Endothelial cell of umbilical vein (primary cell): ENCODE results near the gene IPPK. TPM values are rescaled to one million over a fixed set of nuclear protein-coding genes. Genes with fewer than 3 reads are reported as not detected.

Experiments
- BruUV-seq: library from RNA; stranded (reverse); fragments of 400-500 nt; replicated peaks from 2 replicates; lab custom pipeline; 2021; lab: Mats Ljungman, UMichigan
- CTCF ChIA-PET: fragments of 300-600, 350-600 bp; sonication (Branson Sonifier 250); formaldehyde crosslinking; loops from one replicate; lab custom pipeline; 2021; ENCODE audit warnings: antibody characterized with exemption, inconsistent platforms; lab: Charles Lee
- POLR2A ChIA-PET: fragments of 300-600, 350-600 bp; sonication (Branson Sonifier 250); formaldehyde crosslinking; loops from one replicate; lab custom pipeline; 2021; ENCODE audit warnings: antibody characterized with exemption, inconsistent platforms; lab: Charles Lee
- DNase-seq: peaks from one replicate; pipeline ENCODE4 v3.0.0-alpha.2; 2011; ENCODE audit warnings: low read depth, low spot score
- FAIRE-seq: peaks from 2 replicates; lab custom pipeline; 2011; peaks lifted over from hg19 to GRCh38; lab: Jason Lieb, UNC
- H2AFZ ChIP-seq: 2 replicates; pipeline ENCODE4 v1.6.0; 2012; ENCODE audit warnings: low read depth, low read length, control low read depth, inconsistent platforms
- H3K27ac ChIP-seq: 2 replicates; pipeline ENCODE4 v1.5.1; 2011; ENCODE audit warnings: low read depth, mild to moderate bottlenecking, control low read depth, low read length, moderate library complexity; ENCODE audit not compliant: insufficient read depth
- H3K27me3 ChIP-seq, 2 experiments: 2 replicates each; pipeline versions ENCODE4 v1.6.0 to v1.6.1; 2011; ENCODE audit warnings: low read length in 2 of 2, mixed read lengths in 1 of 2; ENCODE audit not compliant: control insufficient read depth in 2 of 2, insufficient read depth in 2 of 2
- H3K36me3 ChIP-seq, 2 experiments: 2 replicates in 1 of 2; 3 replicates in 1 of 2; pipeline ENCODE4 v1.5.1; 2011; ENCODE audit warnings: low read length in 2 of 2, mild to moderate bottlenecking in 1 of 2, moderate library complexity in 1 of 2; ENCODE audit not compliant: control insufficient read depth in 2 of 2, insufficient read depth in 2 of 2; ENCODE audit errors: extremely low read depth in 1 of 2
- H3K4me1 ChIP-seq: 3 replicates; pipeline ENCODE4 v1.5.1; 2011; ENCODE audit warnings: mild to moderate bottlenecking, low read length; ENCODE audit not compliant: control insufficient read depth, insufficient read depth; ENCODE audit errors: extremely low read depth
- H3K4me2 ChIP-seq: 2 replicates; pipeline ENCODE4 v1.6.1; 2011; ENCODE audit warnings: low read length, control low read depth, mixed read lengths; ENCODE audit not compliant: insufficient read depth
- H3K4me3 ChIP-seq, 3 experiments: fragments of 200-600 bp in 1 of 3; sonication (generic), shearing (Covaris generic) in 1 of 3; replicated peaks in 1 of 3; 2 replicates each; pipeline ENCODE4 v1.5.1; 2011 to 2016; ENCODE audit warnings: control low read depth in 3 of 3, low read length in 3 of 3, mild to moderate bottlenecking in 2 of 3, inconsistent platforms in 1 of 3, low read depth in 1 of 3, moderate library complexity in 1 of 3; ENCODE audit not compliant: insufficient read depth in 1 of 3
- H3K79me2 ChIP-seq: 2 replicates; pipeline ENCODE4 v1.6.0; 2012; ENCODE audit warnings: low read length, inconsistent platforms; ENCODE audit not compliant: control insufficient read depth, insufficient read depth
- H3K9ac ChIP-seq: replicated peaks from 2 replicates; pipeline ENCODE3; 2011; ENCODE audit warnings: low read length, control low read depth; ENCODE audit not compliant: insufficient read depth; ENCODE audit errors: extremely low read depth
- H3K9me1 ChIP-seq: replicated peaks from 3 replicates; pipeline ENCODE4 v1.6.0; 2011; ENCODE audit warnings: mild to moderate bottlenecking, low read length; ENCODE audit not compliant: control insufficient read depth, insufficient read depth; ENCODE audit errors: extremely low read depth
- H3K9me3 ChIP-seq: replicated peaks from 2 replicates; pipeline ENCODE4 v1.5.1; 2012; ENCODE audit warnings: low read length, inconsistent platforms; ENCODE audit not compliant: control insufficient read depth, insufficient read depth
- H4K20me1 ChIP-seq: replicated peaks from 2 replicates; pipeline ENCODE3; 2011; ENCODE audit warnings: mild to moderate bottlenecking, low read length; ENCODE audit not compliant: control insufficient read depth, insufficient read depth; ENCODE audit errors: extremely low read depth
- EZH2 ChIP-seq: IDR thresholded peaks from 2 replicates; pipeline ENCODE4 v1.6.1; 2012; ENCODE audit warnings: borderline replicate concordance, low read depth, mild to moderate bottlenecking, moderate library complexity, low read length, inconsistent platforms; ENCODE audit not compliant: severe bottlenecking
- FOS ChIP-seq: IDR thresholded peaks from 2 replicates; pipeline ENCODE4 v1.6.1; 2011; ENCODE audit warnings: mild to moderate bottlenecking, low read length, moderate library complexity, borderline replicate concordance; ENCODE audit not compliant: insufficient read depth
- JUN ChIP-seq: IDR thresholded peaks from 2 replicates; pipeline ENCODE4 v1.6.1; 2011; ENCODE audit warnings: borderline replicate concordance, low read depth; ENCODE audit not compliant: insufficient read length, insufficient read depth
- MYC ChIP-seq: IDR thresholded peaks from one replicate; pipeline ENCODE4 v1.6.1; 2011; ENCODE audit warnings: mild to moderate bottlenecking, low read depth, low read length
- POLR2AphosphoS5 ChIP-seq: IDR thresholded peaks from 2 replicates; pipeline ENCODE4 v1.6.1; 2012; ENCODE audit warnings: low read depth, mild to moderate bottlenecking, control low read depth, low read length, moderate library complexity; ENCODE audit not compliant: insufficient read depth
- dilution Hi-C: fragments of 300-500 bp; cut with MboI; formaldehyde crosslinking; loops from one replicate; pipeline ENCODE4 v1.15.0; 2019; ENCODE audit warnings: low sequenced_read_pairs; ENCODE audit not compliant: extremely low pct_ligation_motif_present
- intact Hi-C: fragments of 100-400 bp; cut with micrococcal nuclease; formaldehyde crosslinking; loops from one replicate; pipeline ENCODE4 v1.10.0; 2022
- polyA plus RNA-seq, 4 experiments: library from polyadenylated mRNA; depleted of rRNA in 3 of 4; stranded (reverse) in 3 of 4; unstranded in 1 of 4; fragments of >200 nt; gene quantifications; 2 replicates each; pipeline versions ENCODE4 v1.2.1 to v1.2.3, GENCODE V29; 2011 to 2012; ENCODE audit warnings: missing spikeins in 1 of 4
- total RNA-seq: library from RNA; stranded (reverse); gene quantifications from 2 replicates; pipeline ENCODE4 v1.2.3, GENCODE V29; 2021
- TF ChIP-seq, protein P1 (sequence below), 2 donors: IDR thresholded peaks; 1 replicate in 1 of 2; 2 replicates in 1 of 2; pipeline ENCODE4 v1.5.1; 2011; ENCODE audit warnings: low read length in 2 of 2, mild to moderate bottlenecking in 2 of 2, moderate library complexity in 2 of 2, control low read depth in 1 of 2, inconsistent platforms in 1 of 2, low read depth in 1 of 2; ENCODE audit not compliant: insufficient read depth in 1 of 2; ENCODE audit errors: extremely low read depth in 1 of 2
- TF ChIP-seq, protein P2 (sequence below): IDR thresholded peaks from 2 replicates; pipeline ENCODE4 v1.6.1; 2011; ENCODE audit not compliant: insufficient read depth, insufficient read length

Gene IPPK
- total and polyA plus RNA-seq, 2 donors (not counting 3 experiments of a cell fraction or from before 2014, with no cell fraction given): 14.0 to 28.0 TPM

DNA sequence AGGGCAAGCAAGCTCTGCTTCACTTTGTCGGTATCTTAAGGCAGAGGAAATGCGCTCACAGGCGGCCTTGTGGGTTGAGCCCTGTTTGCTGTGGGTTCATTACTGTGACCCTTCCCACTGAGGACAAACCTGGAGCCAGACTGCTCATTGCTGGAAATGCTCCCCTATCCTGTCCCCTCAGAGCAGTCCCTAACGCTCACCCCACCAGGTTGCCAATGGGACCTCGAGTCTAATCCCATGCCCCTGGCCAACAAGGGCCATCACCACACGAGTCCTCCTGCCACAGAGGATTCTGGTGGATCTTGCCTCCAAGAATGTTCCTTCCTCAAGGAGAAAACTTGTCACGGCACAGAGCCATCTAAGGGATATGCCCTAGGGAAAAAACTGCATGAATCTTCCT, 14.6 kb downstream of the IPPK start:
- Histone ChIP-seq H3K27me3 (no peaks in the 10 kb centered on the region), H3K9me1 (no peaks in the 10 kb centered on the region), H3K4me3 (no peak overlapping the region), H3K9me3 (no peaks in the 10 kb centered on the region), H3K36me3 (peaks cover 14 to 19% of the 10 kb centered on the region in 2 experiments), H4K20me1 (no peaks in the 10 kb centered on the region), H3K27ac (no peak overlapping the region), H3K9ac (no peak overlapping the region), H3K4me1 (peaks cover 8% of the 10 kb centered on the region), H2AFZ (no peak overlapping the region), H3K79me2 (peaks cover 55% of the 10 kb centered on the region), H3K4me2 (no peak overlapping the region)
- intact Hi-C loops: no loop called here
- dilution Hi-C loops: no loop called here
- no TSS peak for BruUV-seq
- no peak for FAIRE-seq
- POLR2A ChIA-PET: no interaction called here
- no peak for DNase-seq
- CTCF ChIA-PET: interaction anchor here (1.2 kb wide), 1 partner anchor 15 kb away, joined by 5 read pairs; the partner anchor contains the start of gene IPPK
- TF ChIP-seq JUN (no peak), POLR2AphosphoS5 (no peak), FOS (no peak), EZH2 (no peak), MYC (no peak)
- TF ChIP-seq, protein P1, sequence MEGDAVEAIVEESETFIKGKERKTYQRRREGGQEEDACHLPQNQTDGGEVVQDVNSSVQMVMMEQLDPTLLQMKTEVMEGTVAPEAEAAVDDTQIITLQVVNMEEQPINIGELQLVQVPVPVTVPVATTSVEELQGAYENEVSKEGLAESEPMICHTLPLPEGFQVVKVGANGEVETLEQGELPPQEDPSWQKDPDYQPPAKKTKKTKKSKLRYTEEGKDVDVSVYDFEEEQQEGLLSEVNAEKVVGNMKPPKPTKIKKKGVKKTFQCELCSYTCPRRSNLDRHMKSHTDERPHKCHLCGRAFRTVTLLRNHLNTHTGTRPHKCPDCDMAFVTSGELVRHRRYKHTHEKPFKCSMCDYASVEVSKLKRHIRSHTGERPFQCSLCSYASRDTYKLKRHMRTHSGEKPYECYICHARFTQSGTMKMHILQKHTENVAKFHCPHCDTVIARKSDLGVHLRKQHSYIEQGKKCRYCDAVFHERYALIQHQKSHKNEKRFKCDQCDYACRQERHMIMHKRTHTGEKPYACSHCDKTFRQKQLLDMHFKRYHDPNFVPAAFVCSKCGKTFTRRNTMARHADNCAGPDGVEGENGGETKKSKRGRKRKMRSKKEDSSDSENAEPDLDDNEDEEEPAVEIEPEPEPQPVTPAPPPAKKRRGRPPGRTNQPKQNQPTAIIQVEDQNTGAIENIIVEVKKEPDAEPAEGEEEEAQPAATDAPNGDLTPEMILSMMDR (IDR thresholded peaks at IDR 0.05; ENCODE audit: extremely low read depth in 1 of 2, insufficient read depth in 1 of 2, low read depth in 1 of 2, low read length in 2 of 2): no peak
- TF ChIP-seq, protein P2, sequence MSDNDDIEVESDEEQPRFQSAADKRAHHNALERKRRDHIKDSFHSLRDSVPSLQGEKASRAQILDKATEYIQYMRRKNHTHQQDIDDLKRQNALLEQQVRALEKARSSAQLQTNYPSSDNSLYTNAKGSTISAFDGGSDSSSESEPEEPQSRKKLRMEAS: no peak
